ENCODE results near the gene SLC44A4. TPM values are rescaled to one million over a fixed set of nuclear protein-coding genes. Genes with fewer than 3 reads are reported as not detected.

SLC44A4 gene
- total RNA-seq, 4 donors from 2014 or later: 1.6 TPM; not detected in 3

- peaks cover 36 to 44% of the 10 kb centered on the region in 2 donors for H3K4me1 ChIP-seq
- H3K36me3 ChIP-seq: peaks cover 0 to 41% of the 10 kb centered on the region in 2 donors
- in situ Hi-C loops (cut with MboI; ENCODE audit: low sequenced_read_pairs in 4 of 4) (loop anchor here in 2 of 4 donors (10.0 kb wide), 3 partner anchors 61 to 161 kb away; partner anchors contain the start of genes VWA7 (in 2 of the 2) and LY6G5C (in 1 of the 2)), intact Hi-C loops (cut with DNase I; ENCODE audit: low total_unique reads) (loop anchor here (10.0 kb wide), 1 partner anchor 291 kb away; the partner anchor contains the start of genes ATP6V1G2, DDX39B and NFKBIL1)
- ATAC-seq (no peak), DNase-seq (no peak)
- H3K9me3 ChIP-seq: no peaks in the 10 kb centered on the region
- H3K27ac ChIP-seq: peak overlapping the region; percentile 87 to 97 (median 92)
- peak overlapping the region; percentile 68 to 96 (median 84) for H3K4me3 ChIP-seq
- TF ChIP-seq POLR2A (IDR thresholded peaks at IDR 0.05) (no peak), CTCF (IDR thresholded peaks at IDR 0.05 in 4 of 5, conservative IDR thresholded peaks at IDR 0.05 in 1 of 5) (no peak)
- no peaks in the 10 kb centered on the region for H3K27me3 ChIP-seq
Observed at GRCh38 chr6:31836047-31836473, 42.7 kb downstream of the SLC44A4 start.

- in situ Hi-C loops (cut with MboI; ENCODE audit: low sequenced_read_pairs in 4 of 4): loop anchor here in 2 of 4 donors (10.0 kb wide), 3 partner anchors 60 to 160 kb away; partner anchors contain the start of genes VWA7 (in 2 of the 2) and LY6G5C (in 1 of the 2)
- Histone ChIP-seq H3K9me3 (no peaks in the 10 kb centered on the region), H3K27me3 (no peaks in the 10 kb centered on the region), H3K36me3 (peaks cover 0 to 27% of the 10 kb centered on the region in 2 donors), H3K4me3 (peak overlapping the region; percentile 68 to 96 (median 84)), H3K4me1 (peaks cover 40 to 47% of the 10 kb centered on the region in 2 donors), H3K27ac (peak overlapping the region; percentile 87 to 97 (median 92))
- TF ChIP-seq CTCF (IDR thresholded peaks at IDR 0.05 in 4 of 5, conservative IDR thresholded peaks at IDR 0.05 in 1 of 5): peak in 1 of 5 experiments; percentile 9
- peak; percentile 73 to 74 for TF ChIP-seq POLR2A (IDR thresholded peaks at IDR 0.05)
- ATAC-seq (peak; percentile 86 to 87), DNase-seq (peak; percentile 76 to 87)
- intact Hi-C loops (cut with DNase I; ENCODE audit: low total_unique reads): loop anchor here (2.0 to 10.0 kb wide), 5 partner anchors 28 to 290 kb away; partner anchors contain the start of genes ATP6V1G2, CSNK2B, DDX39B and EHMT2
Observed at GRCh38 chr6:31834367-31835250, 44.2 kb downstream of the SLC44A4 start.

GRCh38 chr6:31831350-31832215 is 47.2 kb downstream of the SLC44A4 start:
- ATAC-seq (no peak), DNase-seq (no peak)
- TF ChIP-seq POLR2A (IDR thresholded peaks at IDR 0.05): no peak
- TF ChIP-seq CTCF (IDR thresholded peaks at IDR 0.05 in 4 of 5, conservative IDR thresholded peaks at IDR 0.05 in 1 of 5): no peak
- Histone ChIP-seq H3K4me3 (peak overlapping the region in 1 of 4 donors; percentile 67), H3K36me3 (no peaks in the 10 kb centered on the region), H3K4me1 (peaks cover 23 to 28% of the 10 kb centered on the region in 2 donors), H3K27ac (peak overlapping the region; percentile 87 to 97 (median 92)), H3K9me3 (no peaks in the 10 kb centered on the region), H3K27me3 (no peaks in the 10 kb centered on the region)
- intact Hi-C loops (cut with DNase I; ENCODE audit: low total_unique reads) (loop anchor here (5.0 to 10.0 kb wide), 2 partner anchors 164 to 287 kb away; partner anchors contain the start of genes ATP6V1G2, CSNK2B, DDX39B and LY6G5B), in situ Hi-C loops (cut with MboI; ENCODE audit: low sequenced_read_pairs in 4 of 4) (loop anchor here in 2 of 4 donors (10.0 kb wide), 3 partner anchors 57 to 157 kb away; partner anchors contain the start of genes VWA7 (in 2 of the 2) and LY6G5C (in 1 of the 2))

- peaks cover 23 to 28% of the 10 kb centered on the region in 2 donors for H3K4me1 ChIP-seq
- in situ Hi-C loops (cut with MboI; ENCODE audit: low sequenced_read_pairs in 4 of 4): loop anchor here in 2 of 4 donors (10.0 kb wide), 3 partner anchors 56 to 156 kb away; partner anchors contain the start of genes VWA7 (in 2 of the 2) and LY6G5C (in 1 of the 2)
- peak overlapping the region; percentile 87 to 97 (median 92) for H3K27ac ChIP-seq
Observed at GRCh38 chr6:31830886-31831335, 47.9 kb downstream of the SLC44A4 start.

More at GRCh38 chr6:31830886-31831335, 47.9 kb downstream of the SLC44A4 start:
- H3K4me3 ChIP-seq: peak overlapping the region; percentile 67 to 78 (median 73)
- H3K36me3 ChIP-seq: no peaks in the 10 kb centered on the region
- H3K9me3 ChIP-seq: no peaks in the 10 kb centered on the region
- ATAC-seq (no peak), DNase-seq (no peak)
- intact Hi-C loops (cut with DNase I; ENCODE audit: low total_unique reads): loop anchor here (1.0 to 10.0 kb wide), 5 partner anchors 36 to 286 kb away; partner anchors contain the start of genes ATP6V1G2, CSNK2B, DDX39B and LY6G5B
- TF ChIP-seq POLR2A (IDR thresholded peaks at IDR 0.05) (no peak), CTCF (IDR thresholded peaks at IDR 0.05 in 4 of 5, conservative IDR thresholded peaks at IDR 0.05 in 1 of 5) (no peak)
- H3K27me3 ChIP-seq: no peaks in the 10 kb centered on the region
